ENCODE data around the gene UNC5A.

DNA sequence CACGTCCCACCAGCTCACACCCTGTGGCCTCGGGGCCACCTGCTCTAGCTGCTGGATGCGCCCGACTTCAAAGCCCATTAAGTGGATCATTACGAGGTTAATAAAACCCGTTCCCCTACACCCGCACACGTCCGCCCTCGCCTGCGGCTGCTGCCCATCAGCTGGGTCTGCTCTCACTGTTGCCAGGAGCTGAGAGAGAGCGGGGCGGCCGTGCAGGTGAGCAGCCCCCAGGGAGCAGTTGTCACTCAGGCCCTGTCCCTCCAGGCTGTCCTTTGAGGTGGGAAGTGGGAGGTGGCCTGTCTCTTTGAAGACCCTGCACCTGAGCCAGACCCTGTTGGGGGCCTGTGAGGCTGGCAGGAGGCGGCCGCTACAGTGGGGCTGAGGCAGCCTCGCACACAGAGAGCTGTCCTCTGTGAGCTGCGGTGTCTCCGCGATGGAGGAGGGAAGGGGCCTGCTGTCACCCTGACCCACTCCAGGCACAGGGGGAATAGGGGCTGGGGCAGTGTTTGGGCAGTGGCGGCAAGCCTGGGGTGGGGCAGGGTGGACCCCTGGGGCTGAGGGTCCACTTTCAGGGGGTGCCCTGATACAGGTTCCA, 12.8 kb upstream of the UNC5A start:
- no peak for TF ChIP-seq POLR2AphosphoS5 (IDR thresholded peaks at IDR 0.05; ENCODE audit: insufficient read depth in 1 of 2, low read depth in 1 of 2)
- TF ChIP-seq POLR2A (IDR thresholded peaks at IDR 0.05), result no peak
